Measurements from ENCODE around the gene ENTR1.

DNA sequence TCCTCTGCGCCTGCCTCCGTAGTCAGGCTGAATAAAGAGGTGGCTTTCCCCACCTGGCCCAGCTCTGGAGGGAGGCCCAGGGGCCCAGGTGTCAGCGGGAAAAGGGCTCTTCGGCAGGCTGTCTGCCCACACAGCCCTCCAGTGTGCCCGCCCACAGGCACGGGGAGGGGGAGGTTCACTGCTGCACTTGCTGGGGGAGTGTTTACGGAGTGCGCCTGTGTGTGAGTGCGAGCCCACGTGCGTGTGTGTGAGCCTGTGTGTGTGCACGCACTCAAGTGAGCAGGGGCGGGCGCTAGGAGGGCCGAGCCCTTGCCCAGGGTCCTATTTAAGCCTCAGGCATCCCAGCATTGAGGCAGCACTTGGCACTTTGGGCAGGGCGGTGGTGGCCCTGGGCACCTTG is 57.7 kb downstream of the ENTR1 start:
- TF ChIP-seq POLR2AphosphoS5 (IDR thresholded peaks at IDR 0.05; ENCODE audit: low read depth, low read length): no peak
- no peak for TF ChIP-seq SIN3A (IDR thresholded peaks at IDR 0.05; ENCODE audit: borderline replicate concordance, insufficient read depth, low read length)
- no peak for TF ChIP-seq TAF1 (IDR thresholded peaks at IDR 0.05; ENCODE audit: borderline replicate concordance, insufficient read depth, low read length)
